Sciatic nerve (tissue), 2 donors: Measurements from ENCODE around the gene CD58. TPM values are rescaled to one million over a fixed set of nuclear protein-coding genes. Genes with fewer than 3 reads are reported as not detected.

Experiments
- ATAC-seq: fragments of 200-7000 bp; cut with Tn5 transposase; one replicate; pipeline ENCODE4 v1.9.1; 2020; ENCODE audit warnings: mild to moderate bottlenecking, moderate library complexity
- DNase-seq: peaks from one replicate; pipeline ENCODE4 v3.0.0-alpha.2; 2020; ENCODE audit warnings: low spot score
- intact Hi-C: fragments of 100-400 bp; cut with DNase I; formaldehyde crosslinking; loops from one replicate; pipeline ENCODE4 v1.14.2; 2022
- total RNA-seq: library from RNA; stranded (reverse); fragmentation: NEBNext Ultra II Directional; extraction: Animal tissue kit (Norgen Biotek cat#: 25700); gene quantifications from one replicate; pipeline ENCODE4 v1.2.1, GENCODE V29; 2021
- donor health status: DM: no; HTN: no; CAD: no.
- donor health status: DM: no; HTN: no; CAD: no.

CD58 gene
- total RNA-seq, 1 donor from 2014 or later = 21.3 TPM

DNA sequence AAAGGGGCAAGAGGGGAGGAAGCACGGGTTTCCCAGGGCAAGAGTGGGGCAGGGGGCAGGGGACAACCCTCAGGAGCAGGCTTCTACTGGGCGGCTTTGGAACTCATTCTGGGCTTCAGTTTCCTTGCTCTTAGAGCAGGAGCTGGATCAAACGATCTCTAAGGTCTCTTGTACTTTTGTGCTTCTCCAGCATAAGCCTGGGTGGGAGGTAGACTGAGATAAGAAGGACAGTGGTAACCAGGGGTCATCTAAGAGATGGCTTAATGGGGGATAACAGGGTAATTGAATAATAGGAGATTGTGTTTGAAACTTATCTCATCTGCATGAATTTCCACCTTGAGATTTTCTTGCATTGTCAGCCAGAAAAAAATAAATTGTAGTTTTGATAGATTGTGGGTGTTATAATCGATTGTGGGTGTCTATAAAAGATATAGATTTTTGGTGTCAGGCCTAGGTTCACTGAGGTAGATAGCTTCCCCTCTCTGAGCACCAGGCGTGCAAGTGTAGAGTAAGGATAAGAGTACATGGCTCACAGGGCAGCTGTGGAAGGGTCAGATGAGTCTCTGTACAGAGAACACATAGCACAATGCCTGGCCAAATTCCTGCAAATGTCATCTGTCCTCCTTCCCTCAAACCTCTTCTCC is 68.0 kb downstream of the CD58 start:
- intact Hi-C loops = no loop called here
- no peak for ATAC-seq
- DNase-seq = no peak

DNA sequence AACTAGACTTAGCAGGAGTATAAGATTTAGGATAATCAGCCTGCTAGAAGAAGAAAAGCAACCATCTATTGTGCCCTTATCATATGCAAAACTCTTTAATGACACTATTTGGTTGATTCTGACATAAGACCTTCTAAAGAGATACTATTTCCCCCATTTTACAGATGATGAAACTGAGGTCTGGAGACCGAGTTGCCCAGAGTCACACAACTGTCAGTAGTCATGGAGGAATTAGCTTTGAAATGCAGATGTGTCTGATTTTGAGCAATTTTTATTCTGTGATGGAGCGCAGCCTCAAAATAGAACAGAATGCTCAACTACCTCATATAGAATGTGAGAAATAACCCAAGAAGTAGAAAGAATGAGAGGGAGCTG is 69.0 kb downstream of the CD58 start:
- DNase-seq (no peak), ATAC-seq (no peak)
- intact Hi-C loops = no loop called here

DNA sequence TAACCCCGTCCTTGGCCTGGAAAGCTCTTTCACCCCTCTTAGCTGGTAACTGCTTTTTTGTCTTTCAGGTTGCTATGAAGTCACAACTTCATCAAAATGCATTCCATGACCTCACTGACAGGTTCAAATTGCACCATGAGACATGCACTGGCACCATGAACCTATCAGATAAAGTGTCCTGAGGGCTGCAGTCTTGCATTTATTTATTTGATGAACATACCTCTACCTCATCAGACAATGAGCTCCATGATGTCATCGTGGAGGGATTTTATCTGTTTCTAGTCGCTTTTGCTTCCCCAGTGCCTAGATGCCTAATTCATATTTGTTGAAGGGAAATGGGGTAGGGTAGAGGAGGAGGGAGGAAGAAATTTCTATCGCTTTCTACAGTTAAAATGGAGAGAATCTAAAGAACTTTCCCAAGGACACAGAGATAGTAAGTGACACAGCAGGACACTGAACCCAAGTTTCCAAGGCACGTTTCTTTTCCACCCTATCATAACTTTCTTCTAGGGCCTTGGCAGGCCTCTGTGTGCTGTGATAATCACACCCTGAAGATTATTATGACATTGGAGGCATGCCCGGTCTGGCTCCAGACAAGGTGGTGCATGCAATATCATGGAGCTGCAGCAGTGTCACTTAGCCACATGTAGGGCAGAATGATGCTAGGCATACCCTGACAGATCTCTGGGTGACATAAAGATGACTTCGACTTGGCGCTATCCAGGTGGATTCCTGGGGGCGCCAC is 69.5 kb downstream of the CD58 start:
- intact Hi-C loops = no loop called here
- no peak for DNase-seq
- no peak for ATAC-seq

DNA sequence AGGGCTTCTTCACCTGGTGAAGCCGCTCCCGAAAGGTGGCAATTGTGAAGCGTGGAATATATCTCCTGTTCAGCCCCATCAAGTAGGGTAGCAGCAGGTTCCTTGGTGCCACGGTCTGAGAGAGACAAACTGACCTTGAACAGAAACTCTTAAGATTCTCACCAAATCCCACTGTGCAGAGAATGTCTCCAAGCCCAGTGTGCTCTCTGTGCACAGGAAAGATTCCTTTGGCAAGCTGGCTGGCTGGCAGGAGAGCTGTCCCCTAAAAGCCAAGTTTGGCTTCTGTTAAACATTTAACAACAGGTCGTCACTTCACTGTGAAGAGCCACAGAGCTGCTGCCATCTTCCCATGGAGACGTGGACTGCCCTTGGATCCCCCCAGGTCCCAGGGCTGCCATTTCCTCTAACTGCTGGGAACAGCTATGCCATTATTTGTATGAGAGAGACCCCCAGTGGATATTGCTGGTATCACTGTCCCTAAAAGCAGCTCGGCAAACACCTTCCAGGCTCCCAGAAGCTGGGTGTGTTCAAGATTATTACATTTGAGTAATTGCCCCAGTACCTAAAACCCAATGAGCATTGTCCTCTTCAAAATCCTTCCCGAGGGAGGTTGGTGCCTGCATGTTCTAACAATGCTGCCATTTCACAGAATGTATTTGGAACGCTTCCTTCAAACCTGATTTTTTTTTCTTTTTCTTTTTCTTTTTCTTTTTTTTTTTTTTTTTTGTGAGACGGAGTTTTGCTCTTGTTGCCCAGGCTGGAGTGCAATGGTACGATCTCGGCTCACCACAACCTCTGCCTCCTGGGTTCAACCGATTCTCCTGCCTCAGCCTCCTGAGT is 71.8 kb downstream of the CD58 start:
- DNase-seq (no peak), ATAC-seq (peak; percentile 80)
- intact Hi-C loops = loop anchor here (5.0 kb wide), 1 partner anchor 357 kb away; no protein-coding TSS in a partner anchor

DNA sequence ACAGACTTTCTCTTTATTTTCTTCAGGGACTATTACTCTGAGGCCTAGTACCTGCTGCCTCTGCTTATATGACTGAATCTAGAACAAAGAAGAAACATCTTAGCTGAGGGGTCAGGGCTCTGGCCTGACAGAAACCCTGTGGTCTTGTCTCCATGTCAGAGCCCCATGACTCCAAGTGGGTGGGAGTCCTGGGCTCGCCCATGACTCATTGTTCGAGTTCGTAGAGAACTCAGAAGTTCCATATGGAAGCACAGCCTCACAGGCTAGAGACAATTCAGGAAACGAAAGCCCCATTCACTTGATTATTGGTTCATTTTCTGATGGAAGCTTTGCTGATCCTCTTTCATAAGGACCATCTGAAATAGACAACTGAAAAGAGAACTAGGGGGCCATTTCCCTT is 73.2 kb downstream of the CD58 start:
- DNase-seq = no peak
- intact Hi-C loops = loop anchor here (5.0 kb wide), 1 partner anchor 355 kb away; no protein-coding TSS in a partner anchor
- ATAC-seq = no peak

DNA sequence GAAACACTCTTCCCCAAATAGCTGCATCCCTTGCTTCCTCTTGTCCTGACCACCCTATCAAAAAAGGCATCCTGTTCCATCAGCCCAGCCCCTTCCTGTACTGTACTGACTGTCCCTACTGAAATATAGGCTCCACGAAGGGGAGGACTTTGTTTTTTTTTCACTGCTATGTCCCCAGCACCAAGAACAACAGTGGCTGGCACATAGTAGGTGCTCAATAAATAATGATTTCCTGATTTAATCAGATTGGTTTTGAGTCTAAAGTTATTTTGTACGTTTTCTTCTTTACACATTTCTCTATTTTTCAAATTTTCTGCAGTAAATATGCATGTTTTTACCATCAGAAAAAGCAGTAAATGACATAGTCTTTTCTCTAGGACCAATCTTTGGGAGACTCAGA is 73.9 kb downstream of the CD58 start:
- intact Hi-C loops = loop anchor here (5.0 kb wide), 1 partner anchor 355 kb away; no protein-coding TSS in a partner anchor
- no peak for ATAC-seq

DNA sequence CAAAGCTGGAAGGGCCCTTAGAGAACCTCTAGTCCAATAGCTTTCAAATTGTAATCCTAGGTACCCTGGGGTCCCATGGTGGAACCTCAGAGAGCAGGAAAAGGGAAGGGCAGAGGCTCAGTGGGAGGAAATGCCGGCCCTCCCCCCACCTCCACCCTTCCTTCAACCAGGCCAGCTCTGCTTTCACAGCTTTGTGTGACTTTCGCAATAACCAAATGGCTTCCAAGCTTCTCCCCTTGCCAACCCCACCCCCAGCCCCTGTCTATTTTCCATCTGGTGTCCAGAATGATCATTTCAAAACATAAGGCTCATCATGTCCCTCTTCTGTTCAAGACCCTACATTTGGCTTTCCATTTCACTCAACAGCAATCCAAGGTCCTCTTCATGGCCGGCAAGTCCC is 74.4 kb downstream of the CD58 start:
- ATAC-seq (peak; percentile 71), DNase-seq (no peak)
- intact Hi-C loops = loop anchor here (5.0 kb wide), 1 partner anchor 354 kb away; no protein-coding TSS in a partner anchor

More for the DNA sequence above, 73.9 kb downstream of the CD58 start:
- no peak for DNase-seq

DNA sequence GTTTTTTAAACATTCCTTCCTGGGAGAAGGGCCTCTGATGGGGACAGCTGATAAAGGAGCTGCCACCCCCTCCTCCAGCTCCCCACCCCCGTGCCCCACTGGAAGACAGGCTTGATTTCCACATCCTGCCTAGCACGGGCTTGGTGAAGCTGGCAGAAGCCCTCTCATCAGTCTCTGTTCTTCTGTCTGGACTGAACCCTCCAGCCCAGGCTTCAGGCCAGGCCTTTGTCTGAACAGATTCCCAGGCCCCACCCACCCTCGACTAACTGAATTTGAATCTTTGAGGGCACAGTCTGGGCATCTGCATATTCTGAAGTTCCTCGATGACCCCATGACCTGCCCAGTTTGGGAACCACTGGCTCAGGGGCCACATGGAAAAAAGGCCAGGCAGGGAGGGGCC is 75.3 kb downstream of the CD58 start:
- intact Hi-C loops = loop anchor here (5.0 kb wide), 1 partner anchor 353 kb away; no protein-coding TSS in a partner anchor
- no peak for ATAC-seq
- DNase-seq = no peak

DNA sequence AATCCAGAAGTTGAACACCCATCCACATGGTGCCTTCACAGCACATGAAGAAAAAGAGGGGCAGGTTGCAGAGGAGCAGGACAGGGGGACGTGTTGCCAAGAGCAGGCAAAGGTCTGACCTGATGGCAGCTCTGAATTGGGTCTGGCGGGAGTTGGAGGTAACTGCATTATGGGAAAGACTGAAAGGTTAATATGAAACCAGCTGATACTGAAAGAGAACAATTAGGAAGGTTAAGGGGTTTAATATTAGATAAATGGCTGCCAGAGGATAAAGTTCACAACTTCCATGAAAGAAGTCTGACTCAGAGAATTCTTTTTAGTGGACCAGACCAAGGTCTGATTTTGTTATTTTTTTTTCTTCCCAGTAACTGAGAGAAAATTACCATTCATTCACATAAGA is 76.1 kb downstream of the CD58 start:
- DNase-seq (no peak), ATAC-seq (no peak)
- intact Hi-C loops = loop anchor here (5.0 kb wide), 1 partner anchor 352 kb away; no protein-coding TSS in a partner anchor

DNA sequence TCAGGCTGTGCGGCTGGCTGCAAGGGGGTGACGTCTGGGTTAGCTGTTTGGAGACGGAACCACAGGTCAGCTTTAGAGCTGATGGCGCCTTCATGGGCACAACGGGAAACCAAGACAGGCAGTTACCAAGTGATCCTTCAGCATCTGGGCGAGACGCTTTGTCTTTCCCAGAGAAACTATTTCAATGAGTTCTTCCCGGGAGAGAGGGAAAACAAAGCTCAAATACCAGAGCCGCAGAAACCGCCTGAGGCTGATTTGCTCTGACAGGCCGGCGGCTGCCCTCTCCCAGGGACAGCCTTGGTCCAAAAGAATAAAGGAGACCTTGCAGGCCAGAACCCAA is 76.5 kb downstream of the CD58 start:
- ATAC-seq (no peak), DNase-seq (no peak)

DNA sequence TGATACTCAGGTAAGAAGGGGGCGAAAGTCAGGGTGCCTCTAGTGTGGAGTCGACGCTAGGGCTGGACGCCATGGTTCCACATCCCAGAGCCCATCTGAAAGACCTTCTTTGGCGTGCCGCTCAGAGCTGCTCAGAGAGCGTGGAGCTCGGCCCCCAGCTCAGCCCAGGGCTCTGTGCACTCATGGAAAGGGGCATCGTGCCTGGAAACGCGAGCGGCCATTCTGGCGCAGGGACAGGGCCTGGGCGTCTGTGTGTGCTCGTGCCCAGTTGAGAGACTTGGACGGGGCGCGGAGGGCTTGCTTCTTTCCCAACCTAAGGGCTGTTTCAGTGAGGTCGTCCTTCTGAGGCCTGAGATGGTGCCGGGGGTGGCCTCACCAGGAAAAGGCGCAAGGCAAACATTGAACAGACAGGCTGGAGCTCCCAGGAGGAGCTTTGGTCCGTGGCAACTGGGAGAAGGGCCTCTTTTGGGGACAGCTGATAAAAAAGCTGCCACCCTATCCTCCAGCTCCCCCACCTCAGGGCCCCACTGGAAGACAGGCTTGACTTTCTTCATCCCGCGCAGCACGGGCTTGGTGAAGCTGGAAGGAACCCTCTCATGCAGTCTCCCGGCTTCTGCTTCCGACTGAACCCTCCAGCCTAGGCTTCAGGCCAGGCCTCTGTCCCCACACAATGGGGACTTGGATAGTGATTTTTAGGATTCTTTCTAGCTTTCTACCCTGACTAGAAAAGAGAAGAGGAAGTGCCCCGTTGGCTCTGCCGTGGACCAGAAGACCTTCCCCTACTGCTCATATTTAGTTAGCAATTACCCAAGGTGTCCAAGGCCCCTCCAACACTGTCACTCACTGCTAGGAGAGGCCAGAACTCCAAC is 77.1 kb downstream of the CD58 start:
- ATAC-seq (no peak), DNase-seq (no peak)
- intact Hi-C loops = no loop called here

More for the DNA sequence above, 76.5 kb downstream of the CD58 start:
- intact Hi-C loops = no loop called here

DNA sequence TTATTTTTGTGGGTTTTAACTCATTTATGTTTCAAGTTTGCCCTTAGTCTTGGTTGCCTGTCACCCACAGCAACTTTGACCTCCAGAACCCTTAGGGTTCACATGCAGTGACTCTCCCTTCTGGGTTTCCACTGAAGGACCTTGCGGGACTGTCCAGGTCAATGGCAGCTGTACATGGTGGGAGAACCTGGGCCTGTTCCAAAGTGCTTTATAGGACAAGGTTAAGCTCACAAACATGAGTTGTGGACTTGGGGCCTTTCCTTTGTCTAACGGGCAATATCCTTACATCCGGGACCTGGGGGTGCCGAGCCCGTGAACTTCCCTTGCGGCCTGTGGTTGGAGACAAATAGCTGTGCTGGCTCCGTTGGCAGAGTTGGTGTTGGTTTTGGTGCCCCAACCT is 77.8 kb downstream of the CD58 start:
- no peak for DNase-seq
- ATAC-seq = no peak
- intact Hi-C loops = no loop called here

DNA sequence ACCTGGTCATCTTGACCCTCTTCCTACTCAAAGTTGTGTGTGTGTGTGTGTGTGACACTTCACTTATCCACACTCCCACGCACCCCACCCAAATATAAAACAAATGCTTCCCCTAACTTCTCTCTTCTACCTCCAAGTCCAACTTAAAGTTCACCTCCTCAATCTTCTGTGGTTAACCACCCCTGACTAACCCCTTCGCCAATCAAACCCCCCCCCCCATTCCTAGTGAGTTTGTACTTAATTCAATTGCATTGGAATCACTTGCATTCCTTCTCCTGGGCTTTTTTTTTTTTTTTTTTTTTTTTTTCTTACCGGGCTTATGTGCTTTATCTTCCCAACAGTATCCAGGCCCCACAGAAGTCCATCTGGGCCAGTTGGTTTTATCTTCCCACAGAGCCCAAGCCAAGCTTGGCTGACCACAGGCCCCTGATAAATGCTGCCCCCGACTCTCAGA is 78.4 kb downstream of the CD58 start:
- intact Hi-C loops = no loop called here
- ATAC-seq (no peak), DNase-seq (no peak)

DNA sequence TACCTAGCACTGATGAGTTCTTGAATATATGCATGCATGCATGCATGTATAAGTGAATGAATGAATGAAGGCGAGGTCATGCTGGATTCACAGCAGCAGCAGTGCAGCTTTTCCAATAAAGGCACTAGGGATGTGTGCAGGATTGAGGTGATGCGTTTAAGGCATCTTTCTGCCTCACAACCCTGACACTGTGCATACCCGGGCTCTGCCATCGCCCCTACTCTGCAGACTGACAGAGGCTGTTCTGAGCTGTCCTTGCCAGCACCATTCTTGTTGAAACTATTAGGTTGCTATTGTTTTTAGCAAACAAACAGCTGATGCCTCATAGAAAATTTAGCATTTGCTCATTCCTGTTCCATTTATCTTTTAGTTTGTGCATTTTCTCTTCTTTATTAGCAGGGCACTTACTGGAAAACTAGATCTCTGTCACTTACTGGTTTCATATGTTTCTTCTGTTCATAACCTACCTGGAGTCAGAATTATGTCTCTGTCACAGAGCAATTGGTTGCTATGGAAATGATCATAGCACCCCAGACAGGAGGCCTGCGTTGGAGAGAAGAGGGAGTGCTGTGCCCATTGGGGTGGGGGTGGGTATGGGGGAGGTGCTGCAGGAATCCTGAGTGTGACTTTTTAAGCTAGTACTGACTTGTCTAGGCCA is 79.0 kb downstream of the CD58 start:
- no peak for ATAC-seq
- intact Hi-C loops = no loop called here

DNA sequence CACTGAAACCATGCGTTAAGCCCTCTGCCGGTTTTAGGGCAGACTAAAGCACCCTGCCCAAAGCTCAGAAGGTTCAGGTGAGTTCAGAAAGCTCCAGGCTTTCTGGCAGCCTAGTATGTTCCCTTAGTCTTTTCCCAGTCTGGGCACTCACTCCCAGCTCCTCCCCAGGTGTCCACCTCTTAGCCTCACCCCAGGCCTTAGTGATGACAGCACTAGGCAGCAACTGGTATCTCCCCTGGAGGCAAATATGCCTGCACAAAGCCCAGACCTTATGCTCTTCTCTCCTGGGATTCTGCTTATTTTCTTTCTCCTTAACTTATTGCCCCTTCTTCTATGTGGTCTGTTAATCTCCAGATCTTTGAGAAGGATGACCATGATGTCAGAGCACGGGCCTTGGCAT is 80.2 kb downstream of the CD58 start:
- intact Hi-C loops = no loop called here
- no peak for DNase-seq
- no peak for ATAC-seq

More for the DNA sequence above, 79.0 kb downstream of the CD58 start:
- DNase-seq = no peak

DNA sequence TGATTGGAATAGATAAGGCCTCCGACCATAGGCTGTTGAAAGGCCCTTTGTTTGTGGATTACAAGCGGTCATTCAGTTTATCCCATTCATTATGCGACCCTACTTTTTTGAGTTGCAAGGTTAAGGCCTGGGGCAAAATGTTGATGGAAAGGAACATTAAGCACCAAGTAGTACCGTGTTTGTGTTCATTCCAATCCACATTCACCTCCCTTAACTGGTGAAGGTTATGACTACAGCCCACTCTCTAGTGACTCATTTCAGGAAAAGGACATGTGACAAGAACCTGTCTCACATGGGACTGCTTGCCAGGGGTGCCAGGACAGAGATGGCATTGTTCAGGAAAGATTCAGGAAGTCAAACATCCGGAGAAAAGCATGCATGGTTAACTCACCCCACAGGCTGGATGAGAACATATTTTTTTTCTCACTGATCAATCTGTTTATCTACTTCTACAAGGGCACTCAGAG is 81.6 kb downstream of the CD58 start:
- no peak for DNase-seq
- no peak for ATAC-seq
- intact Hi-C loops = loop anchor here (5.0 kb wide), 1 partner anchor 132 kb away; no protein-coding TSS in a partner anchor

DNA sequence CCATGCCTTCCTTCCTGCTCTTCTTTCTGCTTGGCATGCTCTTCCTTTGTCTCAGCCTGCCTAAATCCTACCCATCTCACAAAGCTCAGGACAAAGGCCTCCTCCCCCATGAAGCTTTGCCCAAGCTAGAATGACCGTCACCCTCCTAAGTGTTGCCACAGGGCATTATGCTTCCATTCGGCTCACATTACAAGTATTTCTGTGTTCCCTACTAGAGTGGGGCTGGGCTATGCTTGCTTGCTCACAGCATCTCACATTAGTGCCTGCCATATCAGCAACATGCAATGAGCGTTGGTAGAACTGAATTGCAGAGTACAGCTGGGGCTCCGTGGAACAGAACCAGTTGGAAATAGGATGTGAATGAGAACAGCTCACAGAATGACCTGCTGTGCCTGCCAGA is 82.8 kb downstream of the CD58 start:
- ATAC-seq (no peak), DNase-seq (no peak)
- intact Hi-C loops = loop anchor here (5.0 kb wide), 1 partner anchor 131 kb away; no protein-coding TSS in a partner anchor

DNA sequence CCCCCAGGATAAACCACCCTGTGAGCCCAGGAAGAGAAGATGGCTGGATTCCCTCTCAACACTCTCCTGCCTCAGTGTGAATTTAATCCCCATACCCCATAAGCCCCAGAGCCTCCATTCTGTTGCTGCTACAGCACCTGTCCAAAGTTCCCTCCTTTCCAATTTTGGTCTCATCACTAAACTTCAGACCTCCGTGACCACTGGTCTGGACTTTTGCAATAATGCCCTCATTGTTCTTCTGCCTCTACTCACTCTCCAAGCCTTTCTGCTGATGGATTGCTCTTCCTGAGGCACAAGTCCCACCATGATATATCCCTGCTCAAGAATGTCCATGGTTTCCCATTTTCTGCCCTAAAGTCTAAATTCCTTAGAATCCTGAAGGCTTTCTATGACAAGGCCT is 83.2 kb downstream of the CD58 start:
- intact Hi-C loops = loop anchor here (5.0 kb wide), 1 partner anchor 130 kb away; no protein-coding TSS in a partner anchor
- ATAC-seq (no peak), DNase-seq (no peak)
